GM12874 (cell line): ENCODE results near the gene EXOSC7.

ENCODE experiments used
- TF ChIP-seq, protein P1 (sequence below): IDR thresholded peaks from 2 replicates; pipeline ENCODE4 v1.5.1; 2011; ENCODE audit warnings: low read depth, mild to moderate bottlenecking, control low read depth, low read length, moderate library complexity; ENCODE audit not compliant: insufficient read depth

EXOSC7 gene

DNA sequence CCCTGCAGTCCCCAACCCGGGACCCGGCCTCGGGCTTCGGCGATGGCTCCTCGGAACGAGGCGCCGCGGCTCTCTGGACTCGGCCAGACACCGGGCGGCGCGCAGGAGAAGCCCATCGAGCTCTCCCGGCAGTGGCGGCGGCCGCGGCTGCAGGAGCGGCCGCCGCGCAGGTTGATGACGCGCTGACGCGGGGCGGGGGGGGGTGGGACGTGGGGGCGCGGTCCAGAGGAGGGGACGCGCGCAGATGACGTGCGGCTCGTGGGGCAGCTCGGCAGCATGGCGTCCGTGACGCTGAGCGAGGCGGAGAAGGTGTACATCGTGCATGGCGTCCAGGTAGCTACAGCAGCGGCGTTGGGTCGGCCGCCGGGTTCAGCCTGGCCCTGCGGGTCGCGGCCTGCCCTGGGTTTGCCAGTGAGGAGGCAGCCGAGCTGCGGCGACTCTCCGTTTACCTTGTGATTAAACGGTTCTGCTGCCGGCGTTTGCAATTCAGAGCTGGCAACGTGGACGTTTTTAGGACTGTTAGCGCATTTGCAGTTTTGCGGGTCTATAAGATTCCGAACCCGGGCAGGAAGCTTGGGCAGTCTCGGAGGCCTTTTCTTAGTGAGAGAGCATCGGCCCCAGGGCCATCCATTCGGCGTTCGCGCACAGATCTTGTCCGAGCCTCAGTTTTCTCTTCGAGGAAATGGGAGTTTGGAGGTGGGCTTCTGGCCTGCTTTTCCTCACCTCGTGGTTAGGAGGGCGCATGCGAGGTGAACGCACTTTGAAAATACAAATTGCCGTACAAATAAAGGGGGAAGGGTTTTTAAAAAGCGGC lies at the start of gene EXOSC7, which contains the start of gene ZDHHC3:
EXOSC7 (plus strand) TSS at position 243 of the 814 bp plus-strand sequence; CDS start at position 277, 34 bp downstream.
ZDHHC3 (minus strand) TSS at position 173 of the 814 bp plus-strand sequence. CDS start 16,738 bp downstream, outside the sequence.
- TF ChIP-seq, protein P1, sequence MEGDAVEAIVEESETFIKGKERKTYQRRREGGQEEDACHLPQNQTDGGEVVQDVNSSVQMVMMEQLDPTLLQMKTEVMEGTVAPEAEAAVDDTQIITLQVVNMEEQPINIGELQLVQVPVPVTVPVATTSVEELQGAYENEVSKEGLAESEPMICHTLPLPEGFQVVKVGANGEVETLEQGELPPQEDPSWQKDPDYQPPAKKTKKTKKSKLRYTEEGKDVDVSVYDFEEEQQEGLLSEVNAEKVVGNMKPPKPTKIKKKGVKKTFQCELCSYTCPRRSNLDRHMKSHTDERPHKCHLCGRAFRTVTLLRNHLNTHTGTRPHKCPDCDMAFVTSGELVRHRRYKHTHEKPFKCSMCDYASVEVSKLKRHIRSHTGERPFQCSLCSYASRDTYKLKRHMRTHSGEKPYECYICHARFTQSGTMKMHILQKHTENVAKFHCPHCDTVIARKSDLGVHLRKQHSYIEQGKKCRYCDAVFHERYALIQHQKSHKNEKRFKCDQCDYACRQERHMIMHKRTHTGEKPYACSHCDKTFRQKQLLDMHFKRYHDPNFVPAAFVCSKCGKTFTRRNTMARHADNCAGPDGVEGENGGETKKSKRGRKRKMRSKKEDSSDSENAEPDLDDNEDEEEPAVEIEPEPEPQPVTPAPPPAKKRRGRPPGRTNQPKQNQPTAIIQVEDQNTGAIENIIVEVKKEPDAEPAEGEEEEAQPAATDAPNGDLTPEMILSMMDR, result no peak

- TF ChIP-seq, protein P1, result no peak
These were observed 49.1 kb upstream of the EXOSC7 start for GRCh38 chr3:44926921-44927320.

DNA sequence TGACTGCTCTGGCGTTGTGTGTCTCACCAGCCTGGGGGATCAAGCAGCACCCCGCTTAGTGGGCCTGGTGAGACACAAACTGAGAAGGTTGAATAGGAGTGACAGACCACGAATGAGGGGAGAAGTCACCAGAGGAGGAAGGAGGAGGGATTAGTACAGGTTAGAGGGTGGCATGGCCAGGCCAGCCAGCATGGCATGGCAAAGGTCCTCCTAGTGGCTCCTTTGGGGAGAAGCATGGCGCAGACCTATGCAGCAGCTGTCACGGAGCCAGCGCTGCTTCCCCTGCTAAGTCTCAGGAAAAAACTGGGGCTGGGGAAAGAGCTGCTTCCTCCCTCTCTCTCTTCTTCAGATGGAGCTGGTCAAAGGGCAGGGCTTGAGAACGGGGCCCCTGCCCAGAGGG lies 48.7 kb upstream of the EXOSC7 start:
- TF ChIP-seq, protein P1, result no peak

DNA sequence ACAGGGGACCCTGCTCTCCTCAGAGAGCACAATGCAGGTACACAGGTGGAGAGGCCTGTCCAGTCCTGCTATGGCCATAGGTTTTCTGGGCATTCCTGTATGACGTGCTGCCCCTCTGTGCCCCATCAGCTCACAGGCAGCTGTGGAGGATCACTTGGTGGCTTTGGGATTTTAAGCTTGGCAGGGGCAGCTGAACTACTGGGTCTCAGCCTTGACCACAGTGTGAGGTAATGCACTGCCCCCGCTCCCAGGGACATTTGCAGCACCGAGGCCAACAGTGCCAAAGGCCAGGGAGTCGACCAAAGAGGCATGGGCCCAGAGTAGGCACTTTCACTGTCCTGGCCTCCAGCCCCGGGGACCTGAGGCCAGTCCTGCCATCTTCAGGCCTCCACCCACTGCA lies 46.3 kb upstream of the EXOSC7 start:
- TF ChIP-seq, protein P1, result no peak

GRCh38 chr3:44930911-44931310 lies 45.1 kb upstream of the EXOSC7 start:
- TF ChIP-seq, protein P1, result no peak

DNA sequence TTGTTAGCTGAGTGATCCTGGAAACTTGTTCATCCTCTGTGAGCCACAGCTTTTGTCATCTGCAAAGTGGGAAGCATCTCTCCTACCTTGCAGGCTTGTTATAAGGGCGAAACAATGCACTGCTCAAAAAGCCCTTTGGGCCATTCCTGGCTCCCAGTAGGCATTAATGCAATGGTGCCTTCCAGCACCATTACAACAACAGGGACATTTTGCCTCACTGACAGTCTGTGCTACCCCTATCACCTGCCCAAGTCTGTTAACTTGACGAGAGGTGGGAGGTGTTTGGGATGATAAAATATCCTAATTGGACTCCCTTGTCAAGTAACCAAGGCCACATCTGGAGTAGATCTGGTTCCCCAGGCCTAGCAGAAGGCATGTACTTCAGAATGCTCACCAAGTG lies 44.3 kb upstream of the EXOSC7 start:
- TF ChIP-seq, protein P1, result no peak

GRCh38 chr3:44932271-44932670 lies 43.8 kb upstream of the EXOSC7 start:
- TF ChIP-seq, protein P1, result no peak
